ENCODE results near the gene MCCC1. TPM values are rescaled to one million over a fixed set of nuclear protein-coding genes. Genes with fewer than 3 reads are reported as not detected.

Gene MCCC1
- total and polyA plus RNA-seq, 2 of the 13 experiments (the other 11 are each of a cell fraction or from before 2014, with no cell fraction given), result 11.7 to 30.1 TPM

DNA sequence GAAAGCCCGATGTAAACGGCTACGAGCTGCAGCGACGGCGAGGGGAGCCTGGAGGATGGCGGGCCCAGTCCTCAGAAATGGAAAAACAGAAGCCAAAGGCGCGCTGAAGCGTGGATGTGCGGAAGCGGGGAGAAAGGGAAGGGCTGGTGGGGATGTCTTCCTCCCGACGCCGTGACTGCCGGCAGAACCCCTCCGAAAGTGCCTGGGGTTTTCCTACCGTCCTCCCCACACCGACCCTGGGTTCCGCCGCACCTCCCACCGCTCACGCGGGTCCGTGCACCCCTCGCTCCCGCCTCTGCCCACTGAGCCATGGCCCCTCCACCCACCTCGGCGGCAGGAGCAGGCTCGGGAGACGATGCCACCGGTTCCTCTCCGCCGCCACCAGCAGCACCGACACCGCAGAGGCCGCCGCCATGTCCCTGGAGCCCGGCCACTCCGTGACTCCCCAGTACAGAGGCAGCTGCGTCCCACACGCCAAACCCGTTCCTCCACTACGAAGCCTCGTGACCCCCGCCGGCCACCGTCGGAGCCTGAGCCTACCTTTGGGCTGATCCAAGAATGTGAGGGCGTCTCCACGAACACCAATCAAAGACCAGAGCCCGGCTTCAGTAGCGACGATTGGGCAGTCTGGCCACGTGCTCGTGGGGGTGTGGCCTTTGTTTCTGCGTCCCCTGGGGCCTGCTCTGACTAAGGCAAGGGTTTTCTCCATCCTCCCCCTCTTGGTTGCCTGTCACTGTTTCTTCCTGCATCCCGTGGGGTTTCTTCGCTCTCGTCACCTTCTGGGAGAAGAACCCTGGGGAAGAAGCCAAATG lies at the start of gene MCCC1 (continued):
- peak; percentile 49; the same call in 1 of the 2 replicates for TF ChIP-seq TFAP4 (IDR thresholded peaks at IDR 0.05; ENCODE audit: borderline replicate concordance, low read depth)
- TF ChIP-seq ZNF609 (CRISPR knock-in tag; IDR thresholded peaks at IDR 0.05; ENCODE audit: borderline replicate concordance), result peak; percentile 50; the same call in 1 of the 2 replicates
- TF ChIP-seq REXO4 (CRISPR knock-in tag; IDR thresholded peaks at IDR 0.05; ENCODE audit: borderline replicate concordance), result no peak
- no peak for TF ChIP-seq HMGA1 (CRISPR knock-in tag; conservative IDR thresholded peaks at IDR 0.05)
- TF ChIP-seq ELF3 (CRISPR knock-in tag; IDR thresholded peaks at IDR 0.05), result 0 out of 2 replicates have a peak, but pooled peaks have one; percentile 44
- TF ChIP-seq ZNF256 (CRISPR knock-in tag; conservative IDR thresholded peaks at IDR 0.05), result no peak
- peak; percentile 67; the same call in 1 of the 2 replicates for TF ChIP-seq PITX1 (CRISPR knock-in tag; IDR thresholded peaks at IDR 0.05)
- TF ChIP-seq TRIM22 (IDR thresholded peaks at IDR 0.05), result no peak
- peak; percentile 69; the same call in 1 of the 2 replicates for TF ChIP-seq ZNF430 (CRISPR knock-in tag; IDR thresholded peaks at IDR 0.05)
- peak; percentile 93 for TF ChIP-seq RBM39 (IDR thresholded peaks at IDR 0.05; ENCODE audit: low read depth, low read length, poor library complexity, severe bottlenecking)
- TF ChIP-seq CREB1 (IDR thresholded peaks at IDR 0.05), result peak; percentile 64; the same call in 1 of the 2 replicates
- no peak for TF ChIP-seq CREB1 (CRISPR knock-in tag; IDR thresholded peaks at IDR 0.05)
- TF ChIP-seq, protein P1, sequence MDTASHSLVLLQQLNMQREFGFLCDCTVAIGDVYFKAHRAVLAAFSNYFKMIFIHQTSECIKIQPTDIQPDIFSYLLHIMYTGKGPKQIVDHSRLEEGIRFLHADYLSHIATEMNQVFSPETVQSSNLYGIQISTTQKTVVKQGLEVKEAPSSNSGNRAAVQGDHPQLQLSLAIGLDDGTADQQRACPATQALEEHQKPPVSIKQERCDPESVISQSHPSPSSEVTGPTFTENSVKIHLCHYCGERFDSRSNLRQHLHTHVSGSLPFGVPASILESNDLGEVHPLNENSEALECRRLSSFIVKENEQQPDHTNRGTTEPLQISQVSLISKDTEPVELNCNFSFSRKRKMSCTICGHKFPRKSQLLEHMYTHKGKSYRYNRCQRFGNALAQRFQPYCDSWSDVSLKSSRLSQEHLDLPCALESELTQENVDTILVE (CRISPR knock-in tag; IDR thresholded peaks at IDR 0.05), result peak; percentile 37; the same call in 1 of the 2 replicates
- TF ChIP-seq KLF11 (CRISPR knock-in tag; IDR thresholded peaks at IDR 0.05), result peak; percentile 99; the same call in 1 of the 2 replicates
- TF ChIP-seq EEA1 (CRISPR knock-in tag; IDR thresholded peaks at IDR 0.05; ENCODE audit: borderline replicate concordance), result no peak
- TF ChIP-seq ZSCAN9 (CRISPR knock-in tag; IDR thresholded peaks at IDR 0.05; ENCODE audit: borderline replicate concordance), result peak; percentile 51; the same call in 1 of the 2 replicates
- no peak for TF ChIP-seq TRIM24 (CRISPR knock-in tag; IDR thresholded peaks at IDR 0.05)
- TF ChIP-seq ELK4 (CRISPR knock-in tag; IDR thresholded peaks at IDR 0.05; ENCODE audit: borderline replicate concordance), result no peak
- no peak for TF ChIP-seq RFX5 (IDR thresholded peaks at IDR 0.05; ENCODE audit: low read depth, low read length)
- TF ChIP-seq, protein P2, sequence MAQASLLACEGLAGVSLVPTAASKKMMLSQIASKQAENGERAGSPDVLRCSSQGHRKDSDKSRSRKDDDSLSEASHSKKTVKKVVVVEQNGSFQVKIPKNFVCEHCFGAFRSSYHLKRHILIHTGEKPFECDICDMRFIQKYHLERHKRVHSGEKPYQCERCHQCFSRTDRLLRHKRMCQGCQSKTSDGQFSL (CRISPR knock-in tag; IDR thresholded peaks at IDR 0.05), result no peak

Measured in HepG2 (cell line).